HCT116 (cell line): ENCODE measurements around the gene SMYD3. TPM values are rescaled to one million over a fixed set of nuclear protein-coding genes. Genes with fewer than 3 reads are reported as not detected.

ENCODE experiments used
- ATAC-seq: fragments of 200-7000 bp; cut with Tn5 transposase; 2 replicates; pipeline ENCODE4 v1.9.1; 2020; ENCODE audit warnings: mild to moderate bottlenecking, moderate library complexity
- BruUV-seq: library from RNA; stranded (reverse); fragments of 400-500 nt; replicated peaks from 2 replicates; lab custom pipeline; 2021; lab: Mats Ljungman, UMichigan
- CTCF ChIA-PET: fragments of 300-600 bp; sonication (Branson Sonifier 250); formaldehyde crosslinking; loops from one replicate; lab custom pipeline; 2021; ENCODE audit warnings: antibody characterized with exemption; lab: Charles Lee
- POLR2A ChIA-PET: fragments of 300-600, 350-600 bp; sonication (Branson Sonifier 250); formaldehyde crosslinking; loops from one replicate; lab custom pipeline; 2021; ENCODE audit warnings: antibody characterized with exemption; lab: Charles Lee
- RAD21 ChIA-PET, 2 experiments: fragments of 300-600 bp; sonication (Branson Sonifier 250); formaldehyde crosslinking; loops; one replicate each; lab custom pipeline; 2023; ENCODE audit warnings: low total read pairs in 2 of 2; ENCODE audit not compliant: uncharacterized antibody in 2 of 2, unreplicated experiment in 2 of 2, low non-redundant PET in 1 of 2; lab: Charles Lee
- DNase-seq: peaks from one replicate; pipeline ENCODE4 v3.0.0-alpha.2; 2010; ENCODE audit warnings: low read depth, low spot score
- H2AFZ ChIP-seq: fragments of 200-600 bp; shearing (Covaris generic), sonication (generic); 2 replicates; pipeline ENCODE4 v1.6.1; 2017; ENCODE audit warnings: low read depth, mixed run types, mixed read lengths, antibody characterized with exemption, low read length; ENCODE audit not compliant: poor library complexity, severe bottlenecking
- H3K27ac ChIP-seq: 2 replicates; pipeline ENCODE4 v1.5.1; 2012; ENCODE audit warnings: low read depth, low read length
- H3K27me3 ChIP-seq: fragments of 200-600 bp; sonication (generic); 2 replicates; pipeline ENCODE4 v1.6.1; 2016; ENCODE audit warnings: mixed run types, low read length, mixed read lengths; ENCODE audit not compliant: insufficient read depth
- H3K36me3 ChIP-seq, 2 experiments: fragments of 200-500 bp in 1 of 2; fragments of 200-600 bp in 1 of 2; sonication (Bioruptor generic) in 1 of 2; sonication (generic) in 1 of 2; 2 replicates each; pipeline versions ENCODE4 v1.5.1 to v1.6.1; 2014 to 2016; ENCODE audit warnings: low read length in 2 of 2, inconsistent platforms in 1 of 2, mixed read lengths in 1 of 2, mixed run types in 1 of 2; ENCODE audit not compliant: insufficient read depth in 2 of 2, control insufficient read depth in 1 of 2
- H3K4me1 ChIP-seq, 2 experiments: fragments of 200-600 bp in 1 of 2; sonication (generic) in 1 of 2; 2 replicates each; pipeline versions ENCODE4 v1.5.1 to v1.6.1; 2012 to 2017; ENCODE audit warnings: low read length in 2 of 2, inconsistent platforms in 1 of 2, mild to moderate bottlenecking in 1 of 2, mixed read lengths in 1 of 2, mixed run types in 1 of 2, moderate library complexity in 1 of 2; ENCODE audit not compliant: insufficient read depth in 2 of 2, control insufficient read depth in 1 of 2
- H3K4me2 ChIP-seq: fragments of 200-600 bp; sonication (generic); 2 replicates; pipeline ENCODE4 v1.6.1; 2017; ENCODE audit warnings: mixed run types, low read length, mixed read lengths
- H3K4me3 ChIP-seq, 2 experiments: fragments of 200-600 bp in 1 of 2; sonication (generic) in 1 of 2; replicated peaks in 1 of 2; 2 replicates each; pipeline ENCODE4 v1.5.1; 2011 to 2016; ENCODE audit warnings: low read length in 2 of 2, control low read depth in 1 of 2, low read depth in 1 of 2, mild to moderate bottlenecking in 1 of 2, mixed read lengths in 1 of 2, mixed run types in 1 of 2
- H3K79me2 ChIP-seq: fragments of 200-600 bp; sonication (generic); 2 replicates; pipeline ENCODE4 v1.6.1; 2017; ENCODE audit warnings: mild to moderate bottlenecking, mixed run types, low read length, moderate library complexity, mixed read lengths; ENCODE audit not compliant: insufficient read depth
- H3K9ac ChIP-seq: fragments of 200-600 bp; sonication (generic); 2 replicates; pipeline ENCODE4 v1.6.1; 2016; ENCODE audit warnings: low read length, mixed read lengths
- H3K9me2 ChIP-seq: fragments of 200-600 bp; sonication (generic), shearing (Covaris generic); 2 replicates; pipeline ENCODE4 v1.6.1; 2017; ENCODE audit warnings: mixed run types, mild to moderate bottlenecking, moderate library complexity; ENCODE audit not compliant: insufficient read depth
- H3K9me3 ChIP-seq, 2 experiments: fragments of 200-500 bp in 1 of 2; fragments of 200-600 bp in 1 of 2; sonication (Bioruptor generic) in 1 of 2; sonication (generic) in 1 of 2; 2 replicates each; pipeline ENCODE4 v1.6.1; 2014 to 2017; ENCODE audit warnings: low read length in 2 of 2, mixed read lengths in 2 of 2, inconsistent platforms in 1 of 2, low read depth in 1 of 2, mild to moderate bottlenecking in 1 of 2, mixed run types in 1 of 2, moderate library complexity in 1 of 2; ENCODE audit not compliant: control insufficient read depth in 1 of 2, insufficient read depth in 1 of 2
- H4K20me1 ChIP-seq: fragments of 200-600 bp; sonication (generic), shearing (Covaris generic); 2 replicates; pipeline ENCODE4 v1.6.1; 2017; ENCODE audit warnings: mixed run types, mild to moderate bottlenecking, moderate library complexity; ENCODE audit not compliant: insufficient read depth
- CBX3 ChIP-seq: IDR thresholded peaks from 2 replicates; pipeline ENCODE4 v1.6.1; 2012; ENCODE audit warnings: low read depth
- EGR1 ChIP-seq: IDR thresholded peaks from 2 replicates; pipeline ENCODE4 v1.6.1; 2012; ENCODE audit warnings: low read depth
- ELF1 ChIP-seq: IDR thresholded peaks from 2 replicates; pipeline ENCODE4 v1.6.1; 2012; ENCODE audit warnings: low read depth, borderline replicate concordance
- EZH2 ChIP-seq: fragments of 200-600 bp; sonication (generic); IDR thresholded peaks from 2 replicates; pipeline ENCODE4 v1.6.1; 2017; ENCODE audit warnings: antibody characterized with exemption, mixed run types
- EZH2phosphoT487 ChIP-seq: fragments of 200-600 bp; IDR thresholded peaks from 2 replicates; pipeline ENCODE4 v1.6.1; 2018; ENCODE audit warnings: antibody characterized with exemption, borderline replicate concordance
- FOSL1 ChIP-seq: IDR thresholded peaks from 2 replicates; pipeline ENCODE4 v1.6.1; 2012; ENCODE audit warnings: low read depth
- SRF ChIP-seq: IDR thresholded peaks from 2 replicates; pipeline ENCODE4 v1.6.1; 2012; ENCODE audit warnings: low read depth
- TCF7L2 ChIP-seq: IDR thresholded peaks from 2 replicates; pipeline ENCODE4 v1.7.0; 2011; ENCODE audit warnings: borderline replicate concordance, inconsistent platforms; ENCODE audit not compliant: insufficient read depth, insufficient read length; ENCODE audit errors: extremely low read depth
- ZFX ChIP-seq: fragments of 450-650 bp; IDR thresholded peaks from 2 replicates; pipeline ENCODE4 v1.6.1; 2017
- intact Hi-C: fragments of 100-400 bp; cut with micrococcal nuclease; formaldehyde crosslinking; loops from 2 replicates; pipeline ENCODE4 v1.10.0; 2022
- total RNA-seq: library from RNA; stranded (reverse); gene quantifications from one replicate; pipeline ENCODE4 v1.2.1, GENCODE V29; 2021; ENCODE audit not compliant: unreplicated experiment
- TF ChIP-seq, protein P1 (sequence below): IDR thresholded peaks from 2 replicates; pipeline ENCODE4 v1.6.1; 2011; ENCODE audit warnings: mild to moderate bottlenecking, low read length, moderate library complexity; ENCODE audit not compliant: insufficient replicate concordance; ENCODE audit errors: extremely low read depth
- TF ChIP-seq, protein P2 (sequence below): IDR thresholded peaks from 2 replicates; pipeline ENCODE4 v1.6.1; 2012
- TF ChIP-seq, protein P3 (sequence below): IDR thresholded peaks from 2 replicates; pipeline ENCODE4 v1.6.1; 2012
- TF ChIP-seq, protein P4 (sequence below): IDR thresholded peaks from 2 replicates; pipeline ENCODE4 v1.6.1; 2012; ENCODE audit warnings: low read depth

SMYD3 gene
- total RNA-seq, 1 experiment from 2014 or later = 33.6 TPM

DNA sequence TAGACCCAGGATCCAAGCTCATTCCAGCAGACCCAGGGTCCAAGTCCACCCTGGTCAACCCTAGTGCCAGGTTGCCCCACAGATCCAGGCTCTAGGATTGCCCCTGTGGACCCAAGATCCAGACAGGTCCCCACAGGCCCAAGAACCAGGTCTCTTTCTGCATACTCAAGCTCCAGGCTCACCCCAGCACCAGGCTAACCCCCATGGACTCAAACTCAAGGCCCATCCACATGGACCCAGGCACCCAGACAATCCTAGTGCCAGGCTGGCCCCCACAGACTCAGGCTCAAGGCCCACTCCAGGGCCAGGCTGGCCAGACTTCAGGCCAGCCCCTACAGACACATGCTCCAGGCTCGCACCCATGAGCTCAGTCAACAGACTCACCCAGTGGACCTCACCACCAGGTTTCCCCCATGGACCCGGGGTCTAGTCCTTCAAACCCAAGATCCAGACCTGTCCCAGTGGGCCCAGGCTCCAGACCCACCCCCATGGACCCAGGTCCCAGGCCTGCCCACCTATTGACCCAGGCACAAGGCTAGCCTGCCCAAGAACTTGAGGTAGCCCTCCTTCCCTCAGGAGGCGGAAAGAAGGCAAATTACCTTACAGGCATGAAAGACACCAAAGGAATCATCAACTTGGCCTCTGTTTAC, 124.4 kb downstream of the SMYD3 start:
- H3K27ac ChIP-seq = no peak overlapping the region
- H3K4me1 ChIP-seq = no peaks in the 10 kb centered on the region
- intact Hi-C loops = no loop called here
- ChIA-PET CTCF (no interaction called here), RAD21 (no interaction called here), POLR2A (no interaction called here)
- H3K79me2 ChIP-seq = no peaks in the 10 kb centered on the region; the same call in 1 of the 2 replicates
- no TSS peak for BruUV-seq
- TF ChIP-seq SRF (no peak), EZH2phosphoT487 (no peak), FOSL1 (no peak), CBX3 (no peak), ZFX (no peak)
- TF ChIP-seq, protein P1, sequence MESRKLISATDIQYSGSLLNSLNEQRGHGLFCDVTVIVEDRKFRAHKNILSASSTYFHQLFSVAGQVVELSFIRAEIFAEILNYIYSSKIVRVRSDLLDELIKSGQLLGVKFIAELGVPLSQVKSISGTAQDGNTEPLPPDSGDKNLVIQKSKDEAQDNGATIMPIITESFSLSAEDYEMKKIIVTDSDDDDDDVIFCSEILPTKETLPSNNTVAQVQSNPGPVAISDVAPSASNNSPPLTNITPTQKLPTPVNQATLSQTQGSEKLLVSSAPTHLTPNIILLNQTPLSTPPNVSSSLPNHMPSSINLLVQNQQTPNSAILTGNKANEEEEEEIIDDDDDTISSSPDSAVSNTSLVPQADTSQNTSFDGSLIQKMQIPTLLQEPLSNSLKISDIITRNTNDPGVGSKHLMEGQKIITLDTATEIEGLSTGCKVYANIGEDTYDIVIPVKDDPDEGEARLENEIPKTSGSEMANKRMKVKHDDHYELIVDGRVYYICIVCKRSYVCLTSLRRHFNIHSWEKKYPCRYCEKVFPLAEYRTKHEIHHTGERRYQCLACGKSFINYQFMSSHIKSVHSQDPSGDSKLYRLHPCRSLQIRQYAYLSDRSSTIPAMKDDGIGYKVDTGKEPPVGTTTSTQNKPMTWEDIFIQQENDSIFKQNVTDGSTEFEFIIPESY = no peak
- TF ChIP-seq, protein P2, sequence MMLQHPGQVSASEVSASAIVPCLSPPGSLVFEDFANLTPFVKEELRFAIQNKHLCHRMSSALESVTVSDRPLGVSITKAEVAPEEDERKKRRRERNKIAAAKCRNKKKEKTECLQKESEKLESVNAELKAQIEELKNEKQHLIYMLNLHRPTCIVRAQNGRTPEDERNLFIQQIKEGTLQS = no peak
- H4K20me1 ChIP-seq = no peaks in the 10 kb centered on the region; the same call in 1 of the 2 replicates
- H3K36me3 ChIP-seq = no peaks in the 10 kb centered on the region
- H3K27me3 ChIP-seq = no peaks in the 10 kb centered on the region
- DNase-seq (no peak), ATAC-seq (no peak)
- H3K9me2 ChIP-seq = no peaks in the 10 kb centered on the region
- H3K9me3 ChIP-seq = no peaks in the 10 kb centered on the region
- H3K4me2 ChIP-seq = no peak overlapping the region
- no peak overlapping the region for H2AFZ ChIP-seq
- no peak overlapping the region for H3K4me3 ChIP-seq
- no peak overlapping the region for H3K9ac ChIP-seq

DNA sequence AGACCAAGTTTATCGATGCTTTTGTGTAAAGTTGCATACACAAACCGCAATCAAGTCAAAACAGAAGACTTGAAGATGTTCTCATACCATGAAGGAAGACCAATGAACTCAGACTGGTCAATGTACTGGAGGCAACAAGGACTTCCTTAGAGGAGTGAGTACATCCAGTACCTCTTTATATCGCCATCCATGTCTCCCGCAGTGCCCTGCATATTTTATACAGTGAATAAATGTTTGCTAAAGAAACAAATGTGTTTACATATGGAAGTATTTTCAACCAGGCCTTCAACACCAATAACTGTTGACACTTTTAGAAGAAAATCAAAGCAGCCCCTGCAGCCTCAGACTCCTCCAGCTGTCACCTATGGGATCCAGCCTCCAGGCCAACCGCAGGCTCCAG, 125.6 kb downstream of the SMYD3 start:
- Histone ChIP-seq H3K9me2 (no peaks in the 10 kb centered on the region), H3K36me3 (no peaks in the 10 kb centered on the region), H3K4me1 (no peaks in the 10 kb centered on the region), H3K4me2 (no peak overlapping the region), H3K27ac (no peak overlapping the region), H3K27me3 (no peaks in the 10 kb centered on the region), H2AFZ (no peak overlapping the region), H3K9me3 (no peaks in the 10 kb centered on the region), H3K79me2 (no peaks in the 10 kb centered on the region; the same call in 1 of the 2 replicates), H3K4me3 (no peak overlapping the region), H3K9ac (no peak overlapping the region), H4K20me1 (no peaks in the 10 kb centered on the region; the same call in 1 of the 2 replicates)
- no TSS peak for BruUV-seq
- RAD21 ChIA-PET = no interaction called here
- CTCF ChIA-PET = no interaction called here
- ATAC-seq = no peak
- intact Hi-C loops = no loop called here
- no peak for DNase-seq
- POLR2A ChIA-PET = no interaction called here
- no peak for TF ChIP-seq EZH2phosphoT487
- TF ChIP-seq EZH2 = no peak
- TF ChIP-seq, protein P3, sequence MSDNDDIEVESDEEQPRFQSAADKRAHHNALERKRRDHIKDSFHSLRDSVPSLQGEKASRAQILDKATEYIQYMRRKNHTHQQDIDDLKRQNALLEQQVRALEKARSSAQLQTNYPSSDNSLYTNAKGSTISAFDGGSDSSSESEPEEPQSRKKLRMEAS = no peak
- TF ChIP-seq EGR1 = no peak
- TF ChIP-seq TCF7L2 = no peak
- TF ChIP-seq, protein P4, sequence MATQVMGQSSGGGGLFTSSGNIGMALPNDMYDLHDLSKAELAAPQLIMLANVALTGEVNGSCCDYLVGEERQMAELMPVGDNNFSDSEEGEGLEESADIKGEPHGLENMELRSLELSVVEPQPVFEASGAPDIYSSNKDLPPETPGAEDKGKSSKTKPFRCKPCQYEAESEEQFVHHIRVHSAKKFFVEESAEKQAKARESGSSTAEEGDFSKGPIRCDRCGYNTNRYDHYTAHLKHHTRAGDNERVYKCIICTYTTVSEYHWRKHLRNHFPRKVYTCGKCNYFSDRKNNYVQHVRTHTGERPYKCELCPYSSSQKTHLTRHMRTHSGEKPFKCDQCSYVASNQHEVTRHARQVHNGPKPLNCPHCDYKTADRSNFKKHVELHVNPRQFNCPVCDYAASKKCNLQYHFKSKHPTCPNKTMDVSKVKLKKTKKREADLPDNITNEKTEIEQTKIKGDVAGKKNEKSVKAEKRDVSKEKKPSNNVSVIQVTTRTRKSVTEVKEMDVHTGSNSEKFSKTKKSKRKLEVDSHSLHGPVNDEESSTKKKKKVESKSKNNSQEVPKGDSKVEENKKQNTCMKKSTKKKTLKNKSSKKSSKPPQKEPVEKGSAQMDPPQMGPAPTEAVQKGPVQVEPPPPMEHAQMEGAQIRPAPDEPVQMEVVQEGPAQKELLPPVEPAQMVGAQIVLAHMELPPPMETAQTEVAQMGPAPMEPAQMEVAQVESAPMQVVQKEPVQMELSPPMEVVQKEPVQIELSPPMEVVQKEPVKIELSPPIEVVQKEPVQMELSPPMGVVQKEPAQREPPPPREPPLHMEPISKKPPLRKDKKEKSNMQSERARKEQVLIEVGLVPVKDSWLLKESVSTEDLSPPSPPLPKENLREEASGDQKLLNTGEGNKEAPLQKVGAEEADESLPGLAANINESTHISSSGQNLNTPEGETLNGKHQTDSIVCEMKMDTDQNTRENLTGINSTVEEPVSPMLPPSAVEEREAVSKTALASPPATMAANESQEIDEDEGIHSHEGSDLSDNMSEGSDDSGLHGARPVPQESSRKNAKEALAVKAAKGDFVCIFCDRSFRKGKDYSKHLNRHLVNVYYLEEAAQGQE = no peak
- TF ChIP-seq ELF1 = no peak
